Measurements from ENCODE around the gene ANKS4B. TPM values are rescaled to one million over a fixed set of nuclear protein-coding genes. Genes with fewer than 3 reads are reported as not detected.

ANKS4B gene
- total and polyA plus RNA-seq, 2 experiments from 2014 or later, result 0.07 TPM; not detected in 1

DNA sequence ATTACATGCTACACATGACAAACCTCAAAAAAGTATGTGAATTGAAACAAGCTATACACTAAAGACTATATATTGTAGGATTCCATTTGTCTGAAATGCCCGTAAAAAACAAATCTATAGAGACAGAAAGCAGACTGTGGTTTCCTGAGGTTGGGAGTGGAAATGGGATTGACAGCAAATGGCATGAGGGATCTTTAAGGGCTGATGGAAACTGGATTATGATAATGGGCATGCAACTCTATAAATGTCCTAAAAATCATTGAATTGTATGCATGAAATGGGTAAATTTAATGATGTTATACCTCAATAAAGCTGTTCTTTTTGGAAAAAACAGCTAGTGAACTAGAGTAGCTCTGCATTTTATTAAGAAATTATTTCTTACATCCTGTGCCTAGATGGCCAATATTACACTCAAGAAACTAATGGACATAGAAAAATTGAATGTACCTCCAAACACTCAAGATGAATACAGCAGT, 416 bp upstream of the ANKS4B start:
- no peaks in the 10 kb centered on the region for H3K9me3 Mint-ChIP-seq
- no peaks in the 10 kb centered on the region for H3K79me2 ChIP-seq (replicated peaks; ENCODE audit: insufficient read depth)
- H3K27me3 Mint-ChIP-seq (ENCODE audit: insufficient read depth, low read depth, poor library complexity), result no peaks in the 10 kb centered on the region
- H2AFZ ChIP-seq, result no peak overlapping the region
- no peak overlapping the region for H3K4me3 ChIP-seq
- no peak overlapping the region for H3K27ac ChIP-seq (ENCODE audit: low read depth)
- no peaks in the 10 kb centered on the region for H3K36me3 ChIP-seq (ENCODE audit: insufficient read depth)
- H3K27ac Mint-ChIP-seq, result no peak overlapping the region
- ATAC-seq (no peak), DNase-seq (ENCODE audit: low spot score) (no peak)
- H4K20me1 ChIP-seq (replicated peaks; ENCODE audit: insufficient read depth), result no peaks in the 10 kb centered on the region
- TF ChIP-seq ZNF114 (CRISPR knock-in tag; IDR thresholded peaks at IDR 0.05), result no peak
- H3F3A ChIP-seq (replicated peaks; ENCODE audit: low read depth), result no peaks in the 10 kb centered on the region
- peaks cover 13% of the 10 kb centered on the region for H3K9me2 ChIP-seq (ENCODE audit: insufficient read depth)
- no peaks in the 10 kb centered on the region for H3K36me3 Mint-ChIP-seq (ENCODE audit: low read depth)
- no peak overlapping the region for H3K4me2 ChIP-seq
- no peaks in the 10 kb centered on the region for H3K4me1 Mint-ChIP-seq
- H3K4me1 ChIP-seq (ENCODE audit: insufficient read depth), result no peaks in the 10 kb centered on the region
- no peak overlapping the region for H3K4me3 Mint-ChIP-seq
- no peaks in the 10 kb centered on the region for H3K27me3 ChIP-seq (ENCODE audit: insufficient read depth)

DNA sequence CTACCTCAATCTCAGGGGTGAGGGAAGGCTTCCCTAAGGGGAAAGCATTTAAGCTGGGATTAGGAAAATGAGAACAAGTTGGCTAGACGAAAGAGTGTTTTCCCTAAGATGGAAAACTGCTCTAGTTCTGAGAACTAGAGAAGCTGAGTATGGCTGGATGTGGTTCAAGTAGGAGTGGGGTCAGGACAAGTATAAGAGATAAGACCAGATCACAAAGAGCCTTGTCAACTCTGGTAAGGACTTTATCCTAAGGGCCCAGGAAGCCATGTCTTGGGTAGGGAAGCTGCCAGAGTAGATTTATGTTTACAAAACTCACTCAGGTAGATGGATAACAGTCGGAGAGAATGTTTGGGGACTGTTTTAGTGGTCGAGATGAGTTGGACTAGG, 1.7 kb downstream of the ANKS4B start:
- Mint-ChIP-seq H3K4me1 (no peaks in the 10 kb centered on the region), H3K27ac (no peak overlapping the region)

More for the DNA sequence above, 1.7 kb downstream of the ANKS4B start:
- no peaks in the 10 kb centered on the region for H3K79me2 ChIP-seq (replicated peaks; ENCODE audit: insufficient read depth)
- H3K27ac ChIP-seq (ENCODE audit: low read depth), result no peak overlapping the region
- H3F3A ChIP-seq (replicated peaks; ENCODE audit: low read depth), result no peaks in the 10 kb centered on the region
- DNase-seq (ENCODE audit: low spot score) (no peak), ATAC-seq (no peak)
- no peak overlapping the region for H3K4me3 Mint-ChIP-seq
- no peaks in the 10 kb centered on the region for H3K4me1 ChIP-seq (ENCODE audit: insufficient read depth)
- H3K4me2 ChIP-seq, result no peak overlapping the region
- H3K27me3 ChIP-seq (ENCODE audit: insufficient read depth), result no peaks in the 10 kb centered on the region
- no peaks in the 10 kb centered on the region for H4K20me1 ChIP-seq (replicated peaks; ENCODE audit: insufficient read depth)
- peaks cover 9% of the 10 kb centered on the region for H3K9me2 ChIP-seq (ENCODE audit: insufficient read depth)
- no peaks in the 10 kb centered on the region for H3K36me3 ChIP-seq (ENCODE audit: insufficient read depth)
- H3K9me3 Mint-ChIP-seq, result no peaks in the 10 kb centered on the region
- H2AFZ ChIP-seq, result no peak overlapping the region
- no peaks in the 10 kb centered on the region for H3K36me3 Mint-ChIP-seq (ENCODE audit: low read depth)
- no peaks in the 10 kb centered on the region for H3K27me3 Mint-ChIP-seq (ENCODE audit: insufficient read depth, low read depth, poor library complexity)
- H3K4me3 ChIP-seq, result no peak overlapping the region
- TF ChIP-seq, protein P1, sequence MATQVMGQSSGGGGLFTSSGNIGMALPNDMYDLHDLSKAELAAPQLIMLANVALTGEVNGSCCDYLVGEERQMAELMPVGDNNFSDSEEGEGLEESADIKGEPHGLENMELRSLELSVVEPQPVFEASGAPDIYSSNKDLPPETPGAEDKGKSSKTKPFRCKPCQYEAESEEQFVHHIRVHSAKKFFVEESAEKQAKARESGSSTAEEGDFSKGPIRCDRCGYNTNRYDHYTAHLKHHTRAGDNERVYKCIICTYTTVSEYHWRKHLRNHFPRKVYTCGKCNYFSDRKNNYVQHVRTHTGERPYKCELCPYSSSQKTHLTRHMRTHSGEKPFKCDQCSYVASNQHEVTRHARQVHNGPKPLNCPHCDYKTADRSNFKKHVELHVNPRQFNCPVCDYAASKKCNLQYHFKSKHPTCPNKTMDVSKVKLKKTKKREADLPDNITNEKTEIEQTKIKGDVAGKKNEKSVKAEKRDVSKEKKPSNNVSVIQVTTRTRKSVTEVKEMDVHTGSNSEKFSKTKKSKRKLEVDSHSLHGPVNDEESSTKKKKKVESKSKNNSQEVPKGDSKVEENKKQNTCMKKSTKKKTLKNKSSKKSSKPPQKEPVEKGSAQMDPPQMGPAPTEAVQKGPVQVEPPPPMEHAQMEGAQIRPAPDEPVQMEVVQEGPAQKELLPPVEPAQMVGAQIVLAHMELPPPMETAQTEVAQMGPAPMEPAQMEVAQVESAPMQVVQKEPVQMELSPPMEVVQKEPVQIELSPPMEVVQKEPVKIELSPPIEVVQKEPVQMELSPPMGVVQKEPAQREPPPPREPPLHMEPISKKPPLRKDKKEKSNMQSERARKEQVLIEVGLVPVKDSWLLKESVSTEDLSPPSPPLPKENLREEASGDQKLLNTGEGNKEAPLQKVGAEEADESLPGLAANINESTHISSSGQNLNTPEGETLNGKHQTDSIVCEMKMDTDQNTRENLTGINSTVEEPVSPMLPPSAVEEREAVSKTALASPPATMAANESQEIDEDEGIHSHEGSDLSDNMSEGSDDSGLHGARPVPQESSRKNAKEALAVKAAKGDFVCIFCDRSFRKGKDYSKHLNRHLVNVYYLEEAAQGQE (IDR thresholded peaks at IDR 0.05; ENCODE audit: unreplicated experiment), result no peak
- no peak for TF ChIP-seq ZNF331 (CRISPR knock-in tag; IDR thresholded peaks at IDR 0.05; ENCODE audit: low read depth)
- no peak for TF ChIP-seq STAT1 (IDR thresholded peaks at IDR 0.05; ENCODE audit: unreplicated experiment)
- TF ChIP-seq, protein P2, sequence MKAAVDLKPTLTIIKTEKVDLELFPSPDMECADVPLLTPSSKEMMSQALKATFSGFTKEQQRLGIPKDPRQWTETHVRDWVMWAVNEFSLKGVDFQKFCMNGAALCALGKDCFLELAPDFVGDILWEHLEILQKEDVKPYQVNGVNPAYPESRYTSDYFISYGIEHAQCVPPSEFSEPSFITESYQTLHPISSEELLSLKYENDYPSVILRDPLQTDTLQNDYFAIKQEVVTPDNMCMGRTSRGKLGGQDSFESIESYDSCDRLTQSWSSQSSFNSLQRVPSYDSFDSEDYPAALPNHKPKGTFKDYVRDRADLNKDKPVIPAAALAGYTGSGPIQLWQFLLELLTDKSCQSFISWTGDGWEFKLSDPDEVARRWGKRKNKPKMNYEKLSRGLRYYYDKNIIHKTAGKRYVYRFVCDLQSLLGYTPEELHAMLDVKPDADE (IDR thresholded peaks at IDR 0.05), result no peak
- TF ChIP-seq, protein P3, sequence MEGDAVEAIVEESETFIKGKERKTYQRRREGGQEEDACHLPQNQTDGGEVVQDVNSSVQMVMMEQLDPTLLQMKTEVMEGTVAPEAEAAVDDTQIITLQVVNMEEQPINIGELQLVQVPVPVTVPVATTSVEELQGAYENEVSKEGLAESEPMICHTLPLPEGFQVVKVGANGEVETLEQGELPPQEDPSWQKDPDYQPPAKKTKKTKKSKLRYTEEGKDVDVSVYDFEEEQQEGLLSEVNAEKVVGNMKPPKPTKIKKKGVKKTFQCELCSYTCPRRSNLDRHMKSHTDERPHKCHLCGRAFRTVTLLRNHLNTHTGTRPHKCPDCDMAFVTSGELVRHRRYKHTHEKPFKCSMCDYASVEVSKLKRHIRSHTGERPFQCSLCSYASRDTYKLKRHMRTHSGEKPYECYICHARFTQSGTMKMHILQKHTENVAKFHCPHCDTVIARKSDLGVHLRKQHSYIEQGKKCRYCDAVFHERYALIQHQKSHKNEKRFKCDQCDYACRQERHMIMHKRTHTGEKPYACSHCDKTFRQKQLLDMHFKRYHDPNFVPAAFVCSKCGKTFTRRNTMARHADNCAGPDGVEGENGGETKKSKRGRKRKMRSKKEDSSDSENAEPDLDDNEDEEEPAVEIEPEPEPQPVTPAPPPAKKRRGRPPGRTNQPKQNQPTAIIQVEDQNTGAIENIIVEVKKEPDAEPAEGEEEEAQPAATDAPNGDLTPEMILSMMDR (conservative IDR thresholded peaks at IDR 0.05; ENCODE audit: low read depth in 2 of 2), result no peak
- no peak for TF ChIP-seq JUNB (IDR thresholded peaks at IDR 0.05; ENCODE audit: unreplicated experiment)
- no peak for TF ChIP-seq EZH2phosphoT487 (IDR thresholded peaks at IDR 0.05; ENCODE audit: unreplicated experiment)
- TF ChIP-seq POLR2AphosphoS5 (IDR thresholded peaks at IDR 0.05; ENCODE audit: low read depth), result no peak
- no peak for TF ChIP-seq EZH2 (IDR thresholded peaks at IDR 0.05; ENCODE audit: low read depth, unreplicated experiment)
- TF ChIP-seq CREB1 (CRISPR knock-in tag; IDR thresholded peaks at IDR 0.05; ENCODE audit: low read depth), result no peak
- no peak for TF ChIP-seq NANOG (IDR thresholded peaks at IDR 0.05; ENCODE audit: borderline replicate concordance)

Measured in GM23338 (cell line).